Panc1 (cell line): Measurements from ENCODE around the gene MYEOV. TPM values are rescaled to one million over a fixed set of nuclear protein-coding genes. Genes with fewer than 3 reads are reported as not detected.
A peak's percentile ranks its signal among the peaks of the same experiment; 100 is the strongest.

ENCODE experiments used
- ATAC-seq: fragments of 200-7000 bp; cut with Tn5 transposase; 2 replicates; pipeline ENCODE4 v1.9.1; 2020; ENCODE audit warnings: mild to moderate bottlenecking, moderate library complexity
- BruUV-seq: library from RNA; stranded (reverse); fragments of 400-500 nt; replicated peaks from 2 replicates; lab custom pipeline; 2021; lab: Mats Ljungman, UMichigan
- CTCF ChIA-PET: fragments of 300-600 bp; sonication (Branson Sonifier 250); formaldehyde crosslinking; loops from one replicate; lab custom pipeline; 2022; ENCODE audit warnings: antibody characterized with exemption; lab: Charles Lee
- POLR2A ChIA-PET: fragments of 300-600 bp; sonication (Branson Sonifier 250); formaldehyde crosslinking; loops from one replicate; lab custom pipeline; 2022; ENCODE audit warnings: antibody characterized with exemption; lab: Charles Lee
- DNase-seq: peaks from one replicate; pipeline ENCODE4 v3.0.0-alpha.2; 2010; ENCODE audit warnings: low read depth, low spot score
- H3K27ac ChIP-seq: 2 replicates; pipeline ENCODE4 v1.5.1; 2011; ENCODE audit warnings: mild to moderate bottlenecking, low read length, inconsistent platforms
- H3K27me3 ChIP-seq: fragments of 200-500 bp; sonication (Bioruptor generic); 2 replicates; pipeline ENCODE4 v1.6.0; 2014; ENCODE audit warnings: low read length, inconsistent platforms; ENCODE audit not compliant: control insufficient read depth, insufficient read depth
- H3K36me3 ChIP-seq: fragments of 200-500 bp; sonication (Bioruptor generic); 2 replicates; pipeline ENCODE4 v1.5.1; 2014; ENCODE audit warnings: inconsistent platforms, mild to moderate bottlenecking, low read length, moderate library complexity; ENCODE audit not compliant: control insufficient read depth, insufficient read depth
- H3K4me1 ChIP-seq: 2 replicates; pipeline ENCODE4 v1.5.1; 2011; ENCODE audit warnings: inconsistent platforms, mild to moderate bottlenecking, low read length, moderate library complexity; ENCODE audit not compliant: control insufficient read depth, insufficient read depth
- H3K4me3 ChIP-seq, 2 experiments: 2 replicates each; pipeline ENCODE4 v1.5.1; 2011 to 2012; ENCODE audit warnings: low read depth in 2 of 2, low read length in 2 of 2, mild to moderate bottlenecking in 2 of 2, inconsistent platforms in 1 of 2, moderate library complexity in 1 of 2
- H3K9me3 ChIP-seq: fragments of 200-500 bp; sonication (Bioruptor generic); 2 replicates; pipeline ENCODE4 v1.5.1; 2014; ENCODE audit warnings: low read depth, mild to moderate bottlenecking, inconsistent platforms, low read length, moderate library complexity; ENCODE audit not compliant: control insufficient read depth, insufficient read depth
- CTCF ChIP-seq: fragments of 450-650 bp; IDR thresholded peaks from 2 replicates; pipeline ENCODE4 v1.5.1; 2017; ENCODE audit warnings: mild to moderate bottlenecking
- POLR2AphosphoS5 ChIP-seq: IDR thresholded peaks from 2 replicates; pipeline ENCODE4 v1.6.1; 2012; ENCODE audit warnings: mild to moderate bottlenecking, low read depth, low read length, moderate library complexity
- REST ChIP-seq, 2 experiments: IDR thresholded peaks; 2 replicates each; pipeline ENCODE4 v1.6.1; 2011 to 2012; ENCODE audit warnings: low read depth in 2 of 2, control low read depth in 1 of 2, low read length in 1 of 2, mild to moderate bottlenecking in 1 of 2, moderate library complexity in 1 of 2; ENCODE audit not compliant: insufficient read depth in 1 of 2
- TCF7L2 ChIP-seq: IDR thresholded peaks from 2 replicates; pipeline ENCODE4 v1.6.1; 2011; ENCODE audit warnings: mild to moderate bottlenecking, low read depth, low read length, inconsistent platforms
- in situ Hi-C: cut with HindIII; loops from 2 replicates; pipeline ENCODE4 v1.10.0; 2016; ENCODE audit warnings: low sequenced_read_pairs, low pct_unique_long_range_greater_than_20kb
- intact Hi-C: fragments of 100-400 bp; cut with micrococcal nuclease; formaldehyde crosslinking; loops from one replicate; pipeline ENCODE4 v1.10.0; 2022; ENCODE audit not compliant: unreplicated experiment
- total RNA-seq: library from RNA; stranded (reverse); gene quantifications from one replicate; pipeline ENCODE4 v1.2.1, GENCODE V29; 2021; ENCODE audit not compliant: unreplicated experiment

MYEOV gene
- total RNA-seq, 1 experiment from 2014 or later, result 69.8 TPM

GRCh38 chr11:69339041-69339733 lies 45.2 kb downstream of the MYEOV start:
- no peak for DNase-seq
- Histone ChIP-seq H3K4me3 (no peak overlapping the region), H3K36me3 (no peaks in the 10 kb centered on the region), H3K9me3 (no peaks in the 10 kb centered on the region), H3K4me1 (peaks cover 32% of the 10 kb centered on the region), H3K27me3 (no peaks in the 10 kb centered on the region), H3K27ac (peak overlapping the region; percentile 20; the same call in 1 of the 2 replicates)
- ChIA-PET POLR2A (no interaction called here), CTCF (interaction anchor here (0.7 kb wide), 1 partner anchor 23 kb away, joined by 3 read pairs; no protein-coding TSS in a partner anchor)
- TF ChIP-seq REST (IDR thresholded peaks at IDR 0.05; ENCODE audit: insufficient read depth in 1 of 2, low read depth in 2 of 2, low read length in 1 of 2), result no peak
- TF ChIP-seq TCF7L2, result no peak
- ATAC-seq, result no peak
- BruUV-seq, result no TSS peak
- intact Hi-C loops, result no loop called here
- in situ Hi-C loops, result no loop called here

- H3K27me3 ChIP-seq, result no peaks in the 10 kb centered on the region
- in situ Hi-C loops (no loop called here), intact Hi-C loops (no loop called here)
- ATAC-seq, result no peak
- TF ChIP-seq REST (IDR thresholded peaks at IDR 0.05; ENCODE audit: insufficient read depth in 1 of 2, low read depth in 2 of 2, low read length in 1 of 2) (no peak), CTCF (no peak), POLR2AphosphoS5 (no peak)
- ChIA-PET POLR2A (no interaction called here), CTCF (no interaction called here)
- BruUV-seq, result no TSS peak
- H3K27ac ChIP-seq, result no peak overlapping the region
- no peak for DNase-seq
- H3K4me1 ChIP-seq, result peaks cover 24% of the 10 kb centered on the region
- H3K36me3 ChIP-seq, result no peaks in the 10 kb centered on the region
- no peaks in the 10 kb centered on the region for H3K9me3 ChIP-seq
- no peak overlapping the region for H3K4me3 ChIP-seq
Observed at GRCh38 chr11:69339983-69340565, 46.1 kb downstream of the MYEOV start.
